ENCODE results near the gene P2RX3.
"Not testable (repeated sequence)": the region's sequence is repeated elsewhere in the genome, so short reads cannot be mapped to it uniquely, and the experiment has no call there.

GRCh38 chr11:57336856-57337255 lies 1.3 kb upstream of the P2RX3 start:
- not testable (repeated sequence) for TF ChIP-seq CTCF (IDR thresholded peaks at IDR 0.05); POLR2AphosphoS5 (IDR thresholded peaks at IDR 0.05); POLR2A (IDR thresholded peaks at IDR 0.05; ENCODE audit: low read depth); EP300 (IDR thresholded peaks at IDR 0.05)

Data from esophagus muscularis mucosa (tissue), 4 donors.